Measurements from ENCODE around the gene GLYATL1. TPM values are rescaled to one million over a fixed set of nuclear protein-coding genes. Genes with fewer than 3 reads are reported as not detected.

The GLYATL1 gene
- total RNA-seq, 2 experiments from 2014 or later = not detected

DNA sequence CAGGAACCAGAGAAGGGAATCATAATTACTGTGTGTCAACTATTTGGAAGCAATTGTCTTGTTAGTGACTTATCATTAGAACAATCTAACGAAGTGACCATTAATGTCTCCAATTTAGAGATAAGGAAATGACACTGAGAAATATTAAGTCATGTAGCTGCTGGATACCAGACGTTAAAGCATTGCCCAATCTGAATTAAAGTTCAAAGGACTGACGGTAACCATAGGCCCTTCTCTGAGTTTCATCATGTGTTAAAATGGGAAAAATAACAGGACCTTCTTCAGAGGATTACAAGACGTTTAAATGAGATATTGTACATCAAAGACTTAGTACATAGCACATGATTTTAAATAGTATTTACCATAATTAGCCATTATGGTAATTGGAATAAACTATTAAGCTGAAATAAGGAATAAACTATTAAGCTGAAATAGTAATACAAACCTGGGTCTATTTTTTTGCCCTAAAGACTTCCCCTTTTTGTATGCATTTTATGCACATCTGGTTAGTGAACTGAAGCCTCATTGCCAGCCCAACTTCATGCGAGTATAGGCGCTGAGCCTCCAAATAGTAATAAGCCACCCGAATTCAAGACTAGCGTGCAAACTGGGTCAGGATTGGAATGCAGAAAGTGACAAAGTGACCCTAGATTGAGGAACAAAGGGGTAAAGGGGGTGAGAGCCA, 41.0 kb downstream of the GLYATL1 start:
- ChIA-PET CTCF (no interaction called here), POLR2A (no interaction called here)
- ATAC-seq (ENCODE audit: poor library complexity) (no peak), DNase-seq (no peak)
- Histone ChIP-seq H3K27ac (ENCODE audit: low read depth in 1 of 2, low read length in 2 of 2) (no peak overlapping the region), H3K4me1 (ENCODE audit: insufficient read depth, low read length) (no peaks in the 10 kb centered on the region), H3K9me3 (ENCODE audit: control insufficient read depth in 1 of 2, insufficient read depth in 1 of 2, low read length in 2 of 2) (no peaks in the 10 kb centered on the region), H3K4me3 (ENCODE audit: low read length) (no peak overlapping the region), H3K27me3 (ENCODE audit: control insufficient read depth in 1 of 2, insufficient read depth in 2 of 2, low read length in 2 of 2) (no peaks in the 10 kb centered on the region), H3K36me3 (ENCODE audit: insufficient read depth, low read length) (no peaks in the 10 kb centered on the region)
- intact Hi-C loops (cut with DNase I, micrococcal nuclease) = no loop called here
- TF ChIP-seq, protein P1, sequence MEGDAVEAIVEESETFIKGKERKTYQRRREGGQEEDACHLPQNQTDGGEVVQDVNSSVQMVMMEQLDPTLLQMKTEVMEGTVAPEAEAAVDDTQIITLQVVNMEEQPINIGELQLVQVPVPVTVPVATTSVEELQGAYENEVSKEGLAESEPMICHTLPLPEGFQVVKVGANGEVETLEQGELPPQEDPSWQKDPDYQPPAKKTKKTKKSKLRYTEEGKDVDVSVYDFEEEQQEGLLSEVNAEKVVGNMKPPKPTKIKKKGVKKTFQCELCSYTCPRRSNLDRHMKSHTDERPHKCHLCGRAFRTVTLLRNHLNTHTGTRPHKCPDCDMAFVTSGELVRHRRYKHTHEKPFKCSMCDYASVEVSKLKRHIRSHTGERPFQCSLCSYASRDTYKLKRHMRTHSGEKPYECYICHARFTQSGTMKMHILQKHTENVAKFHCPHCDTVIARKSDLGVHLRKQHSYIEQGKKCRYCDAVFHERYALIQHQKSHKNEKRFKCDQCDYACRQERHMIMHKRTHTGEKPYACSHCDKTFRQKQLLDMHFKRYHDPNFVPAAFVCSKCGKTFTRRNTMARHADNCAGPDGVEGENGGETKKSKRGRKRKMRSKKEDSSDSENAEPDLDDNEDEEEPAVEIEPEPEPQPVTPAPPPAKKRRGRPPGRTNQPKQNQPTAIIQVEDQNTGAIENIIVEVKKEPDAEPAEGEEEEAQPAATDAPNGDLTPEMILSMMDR (IDR thresholded peaks at IDR 0.05) = no peak
- Mint-ChIP-seq H3K27ac (no peak overlapping the region), H3K4me1 (ENCODE audit: low read depth) (no peaks in the 10 kb centered on the region), H3K4me3 (no peak overlapping the region), H3K36me3 (ENCODE audit: low read depth) (no peaks in the 10 kb centered on the region), H3K9me3 (no peaks in the 10 kb centered on the region), H3K27me3 (peaks cover 2% of the 10 kb centered on the region)

DNA sequence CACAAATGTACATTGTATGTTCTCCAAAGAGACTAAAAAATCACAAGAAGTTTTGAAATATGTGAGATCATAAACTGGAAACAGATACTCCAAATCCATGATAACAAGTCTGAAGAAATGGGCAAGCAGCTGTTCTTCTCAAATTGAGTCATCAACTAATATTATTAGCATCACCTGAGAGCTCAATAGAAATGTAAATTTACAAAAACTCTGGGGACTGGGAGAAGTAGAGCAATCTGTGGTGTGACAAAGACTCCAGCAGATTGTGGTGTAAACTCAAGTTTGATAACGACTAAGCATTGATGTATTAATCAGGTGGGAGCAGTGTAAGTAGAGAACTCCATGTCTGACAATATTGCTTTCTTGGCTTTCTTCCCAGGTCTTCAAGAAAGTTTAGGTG, 53.2 kb downstream of the GLYATL1 start:
- DNase-seq (no peak), ATAC-seq (ENCODE audit: poor library complexity) (no peak)
- ChIA-PET POLR2A (no interaction called here), CTCF (no interaction called here)
- no peaks in the 10 kb centered on the region for H3K36me3 Mint-ChIP-seq (ENCODE audit: low read depth)
- Histone ChIP-seq H3K4me1 (ENCODE audit: insufficient read depth, low read length) (no peaks in the 10 kb centered on the region), H3K36me3 (ENCODE audit: insufficient read depth, low read length) (no peaks in the 10 kb centered on the region), H3K27ac (ENCODE audit: low read depth in 1 of 2, low read length in 2 of 2) (no peak overlapping the region), H3K9me3 (ENCODE audit: control insufficient read depth in 1 of 2, insufficient read depth in 1 of 2, low read length in 2 of 2) (no peaks in the 10 kb centered on the region), H3K4me3 (ENCODE audit: low read length) (no peak overlapping the region), H3K27me3 (ENCODE audit: control insufficient read depth in 1 of 2, insufficient read depth in 2 of 2, low read length in 2 of 2) (peaks cover 3 to 6% of the 10 kb centered on the region in 2 experiments)
- H3K4me1 Mint-ChIP-seq (ENCODE audit: low read depth) = no peaks in the 10 kb centered on the region
- H3K9me3 Mint-ChIP-seq = no peaks in the 10 kb centered on the region
- no peak overlapping the region for H3K4me3 Mint-ChIP-seq
- TF ChIP-seq, protein P1 (IDR thresholded peaks at IDR 0.05) = no peak
- no peak overlapping the region for H3K27ac Mint-ChIP-seq
- H3K27me3 Mint-ChIP-seq = peaks cover 41% of the 10 kb centered on the region
- intact Hi-C loops (cut with DNase I, micrococcal nuclease) = no loop called here

DNA sequence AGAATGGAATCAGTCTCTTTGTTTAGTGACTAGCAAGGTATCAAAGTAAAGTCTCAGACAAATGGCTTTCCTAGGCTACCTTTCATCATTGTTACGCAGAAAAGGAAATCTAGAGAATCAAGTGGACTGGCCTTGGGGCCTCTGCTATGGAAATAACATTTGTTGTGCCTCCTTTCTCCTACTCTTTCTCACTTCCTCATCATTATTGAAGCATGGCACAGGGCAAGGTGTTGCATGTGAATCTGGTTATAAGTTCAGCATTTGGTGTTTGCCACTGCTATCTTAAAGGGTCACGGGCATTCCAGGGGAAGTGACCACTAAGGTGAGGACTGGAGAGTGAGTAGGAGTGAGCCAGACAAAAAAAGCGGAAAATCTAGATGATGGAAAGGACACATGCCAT, 54.9 kb downstream of the GLYATL1 start:
- Mint-ChIP-seq H3K4me3 (no peak overlapping the region), H3K27ac (no peak overlapping the region), H3K4me1 (ENCODE audit: low read depth) (no peaks in the 10 kb centered on the region), H3K36me3 (ENCODE audit: low read depth) (no peaks in the 10 kb centered on the region), H3K27me3 (peaks cover 44% of the 10 kb centered on the region), H3K9me3 (no peaks in the 10 kb centered on the region)
- ChIA-PET POLR2A (no interaction called here), CTCF (no interaction called here)
- TF ChIP-seq, protein P1 (IDR thresholded peaks at IDR 0.05) = no peak
- H3K9me3 ChIP-seq (ENCODE audit: control insufficient read depth in 1 of 2, insufficient read depth in 1 of 2, low read length in 2 of 2) = no peaks in the 10 kb centered on the region
- H3K4me3 ChIP-seq (ENCODE audit: low read length) = no peak overlapping the region
- H3K27me3 ChIP-seq (ENCODE audit: control insufficient read depth in 1 of 2, insufficient read depth in 2 of 2, low read length in 2 of 2) = peaks cover 3 to 6% of the 10 kb centered on the region in 2 experiments
- H3K4me1 ChIP-seq (ENCODE audit: insufficient read depth, low read length) = no peaks in the 10 kb centered on the region
- H3K36me3 ChIP-seq (ENCODE audit: insufficient read depth, low read length) = no peaks in the 10 kb centered on the region
- intact Hi-C loops (cut with DNase I, micrococcal nuclease) = no loop called here
- ATAC-seq (ENCODE audit: poor library complexity) (no peak), DNase-seq (no peak)
- no peak overlapping the region for H3K27ac ChIP-seq (ENCODE audit: low read depth in 1 of 2, low read length in 2 of 2)

Measured in CD4-positive, alpha-beta T cell (primary cell).